Adrenal gland (tissue), 5 donors: ENCODE results near the gene SRGAP3.

Source experiments
- POLR2A ChIP-seq, 2 donors: fragments of 450-650 bp; IDR thresholded peaks; one replicate each; pipeline ENCODE4 v1.6.1; 2017; ENCODE audit warnings: antibody characterized with exemption in 2 of 2, mild to moderate bottlenecking in 2 of 2, moderate library complexity in 1 of 2
- TF ChIP-seq, protein P1 (sequence below), 6 experiments: fragments of 450-650 bp in 4 of 6; fragments of 200-600 bp in 2 of 6; sonication (generic) in 1 of 6; IDR thresholded peaks; 1 replicate in 5 of 6; 2 replicates in 1 of 6; pipeline versions ENCODE4 v1.5.1 to v1.8.0; 2016 to 2021; ENCODE audit warnings: antibody characterized with exemption in 6 of 6, mild to moderate bottlenecking in 2 of 6, moderate library complexity in 1 of 6
- donor health status: DM: no; HTN: no; CAD: no.

DNA sequence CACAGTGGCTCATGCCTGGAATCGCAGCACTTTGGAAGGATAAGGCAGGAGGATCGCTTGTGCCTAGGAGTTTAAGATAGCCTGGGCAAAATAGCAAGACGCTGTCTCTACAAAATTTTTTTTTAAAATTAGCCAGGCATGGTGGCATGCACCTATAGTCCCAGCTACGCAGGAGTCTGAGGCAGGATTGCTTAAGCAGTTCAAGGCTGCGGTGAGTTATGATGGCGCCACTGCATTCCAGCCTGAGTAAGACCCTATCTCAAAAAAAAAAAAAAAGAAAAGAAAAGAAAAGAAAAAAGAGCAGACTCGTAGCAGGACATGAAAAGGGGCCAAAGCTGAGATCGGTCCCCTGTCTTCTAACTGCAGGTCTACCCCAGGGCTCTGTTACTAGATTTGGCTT lies 18.9 kb downstream of the SRGAP3 start:
- TF ChIP-seq, protein P1, sequence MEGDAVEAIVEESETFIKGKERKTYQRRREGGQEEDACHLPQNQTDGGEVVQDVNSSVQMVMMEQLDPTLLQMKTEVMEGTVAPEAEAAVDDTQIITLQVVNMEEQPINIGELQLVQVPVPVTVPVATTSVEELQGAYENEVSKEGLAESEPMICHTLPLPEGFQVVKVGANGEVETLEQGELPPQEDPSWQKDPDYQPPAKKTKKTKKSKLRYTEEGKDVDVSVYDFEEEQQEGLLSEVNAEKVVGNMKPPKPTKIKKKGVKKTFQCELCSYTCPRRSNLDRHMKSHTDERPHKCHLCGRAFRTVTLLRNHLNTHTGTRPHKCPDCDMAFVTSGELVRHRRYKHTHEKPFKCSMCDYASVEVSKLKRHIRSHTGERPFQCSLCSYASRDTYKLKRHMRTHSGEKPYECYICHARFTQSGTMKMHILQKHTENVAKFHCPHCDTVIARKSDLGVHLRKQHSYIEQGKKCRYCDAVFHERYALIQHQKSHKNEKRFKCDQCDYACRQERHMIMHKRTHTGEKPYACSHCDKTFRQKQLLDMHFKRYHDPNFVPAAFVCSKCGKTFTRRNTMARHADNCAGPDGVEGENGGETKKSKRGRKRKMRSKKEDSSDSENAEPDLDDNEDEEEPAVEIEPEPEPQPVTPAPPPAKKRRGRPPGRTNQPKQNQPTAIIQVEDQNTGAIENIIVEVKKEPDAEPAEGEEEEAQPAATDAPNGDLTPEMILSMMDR (IDR thresholded peaks at IDR 0.05) = no peak
- no peak for TF ChIP-seq POLR2A (IDR thresholded peaks at IDR 0.05)
